Measurements from ENCODE around the gene MCC.
"Not testable (repeated sequence)": the region's sequence is repeated elsewhere in the genome, so short reads cannot be mapped to it uniquely, and the experiment has no call there.

The MCC gene

GRCh38 chr5:113081881-113082546 is 406.2 kb downstream of the MCC start:
- no peak overlapping the region for H3K4me3 ChIP-seq (ENCODE audit: low read length in 2 of 2)
- no peaks in the 10 kb centered on the region for H3K27me3 ChIP-seq (ENCODE audit: control insufficient read depth in 2 of 2, insufficient read depth in 2 of 2, low read length in 2 of 2)
- H3K4me1 ChIP-seq (ENCODE audit: control insufficient read depth in 2 of 2, insufficient read depth in 2 of 2, low read length in 2 of 2), result no peaks in the 10 kb centered on the region
- H3K27ac ChIP-seq (ENCODE audit: low read depth in 2 of 2, low read length in 2 of 2), result no peak overlapping the region
- H3K36me3 ChIP-seq (ENCODE audit: control insufficient read depth in 2 of 2, insufficient read depth in 2 of 2, low read length in 2 of 2), result peaks cover 0 to 2% of the 10 kb centered on the region in 2 donors
- no peaks in the 10 kb centered on the region for H3K9me3 ChIP-seq (ENCODE audit: control insufficient read depth in 2 of 2, low read length in 2 of 2)
- no peak overlapping the region for H3K9ac ChIP-seq (ENCODE audit: low read depth in 1 of 2, low read length in 2 of 2)

- H3K27ac ChIP-seq (ENCODE audit: low read depth in 2 of 2, low read length in 2 of 2), result no peak overlapping the region
- no peaks in the 10 kb centered on the region for H3K9me3 ChIP-seq (ENCODE audit: control insufficient read depth in 2 of 2, low read length in 2 of 2)
- no peak overlapping the region for H3K4me3 ChIP-seq (ENCODE audit: low read length in 2 of 2)
- H3K9ac ChIP-seq (ENCODE audit: low read depth in 1 of 2, low read length in 2 of 2), result no peak overlapping the region
- H3K36me3 ChIP-seq (ENCODE audit: control insufficient read depth in 2 of 2, insufficient read depth in 2 of 2, low read length in 2 of 2), result peaks cover 0 to 2% of the 10 kb centered on the region in 2 donors
- no peaks in the 10 kb centered on the region for H3K4me1 ChIP-seq (ENCODE audit: control insufficient read depth in 2 of 2, insufficient read depth in 2 of 2, low read length in 2 of 2)
- no peaks in the 10 kb centered on the region for H3K27me3 ChIP-seq (ENCODE audit: control insufficient read depth in 2 of 2, insufficient read depth in 2 of 2, low read length in 2 of 2)
Observed at GRCh38 chr5:113081091-113081839, 407.0 kb downstream of the MCC start.

- not testable (repeated sequence) for H3K36me3 ChIP-seq (ENCODE audit: control insufficient read depth in 2 of 2, insufficient read depth in 2 of 2, low read length in 2 of 2); H3K27me3 ChIP-seq (ENCODE audit: control insufficient read depth in 2 of 2, insufficient read depth in 2 of 2, low read length in 2 of 2); H3K4me1 ChIP-seq (ENCODE audit: control insufficient read depth in 2 of 2, insufficient read depth in 2 of 2, low read length in 2 of 2); H3K9me3 ChIP-seq (ENCODE audit: control insufficient read depth in 2 of 2, low read length in 2 of 2); H3K27ac ChIP-seq (ENCODE audit: low read depth in 2 of 2, low read length in 2 of 2); H3K4me3 ChIP-seq (ENCODE audit: low read length in 2 of 2); H3K9ac ChIP-seq (ENCODE audit: low read depth in 1 of 2, low read length in 2 of 2)
Observed at GRCh38 chr5:113076649-113077048, 411.6 kb downstream of the MCC start.

GRCh38 chr5:113075019-113075418 is 413.2 kb downstream of the MCC start:
- H3K27me3 ChIP-seq (ENCODE audit: control insufficient read depth in 2 of 2, insufficient read depth in 2 of 2, low read length in 2 of 2), result no peaks in the 10 kb centered on the region
- H3K36me3 ChIP-seq (ENCODE audit: control insufficient read depth in 2 of 2, insufficient read depth in 2 of 2, low read length in 2 of 2), result no peaks in the 10 kb centered on the region
- no peak overlapping the region for H3K27ac ChIP-seq (ENCODE audit: low read depth in 2 of 2, low read length in 2 of 2)

GRCh38 chr5:113073629-113074034 is 414.6 kb downstream of the MCC start:
- H3K9me3 ChIP-seq (ENCODE audit: control insufficient read depth in 2 of 2, low read length in 2 of 2); H3K36me3 ChIP-seq (ENCODE audit: control insufficient read depth in 2 of 2, insufficient read depth in 2 of 2, low read length in 2 of 2); H3K27ac ChIP-seq (ENCODE audit: low read depth in 2 of 2, low read length in 2 of 2); H3K9ac ChIP-seq (ENCODE audit: low read depth in 1 of 2, low read length in 2 of 2); H3K4me1 ChIP-seq (ENCODE audit: control insufficient read depth in 2 of 2, insufficient read depth in 2 of 2, low read length in 2 of 2); H3K27me3 ChIP-seq (ENCODE audit: control insufficient read depth in 2 of 2, insufficient read depth in 2 of 2, low read length in 2 of 2); H3K4me3 ChIP-seq (ENCODE audit: low read length in 2 of 2): not testable (repeated sequence)

More at GRCh38 chr5:113075019-113075418, 413.2 kb downstream of the MCC start:
- H3K9ac ChIP-seq (ENCODE audit: low read depth in 1 of 2, low read length in 2 of 2), result no peak overlapping the region
- no peak overlapping the region for H3K4me3 ChIP-seq (ENCODE audit: low read length in 2 of 2)
- no peaks in the 10 kb centered on the region for H3K4me1 ChIP-seq (ENCODE audit: control insufficient read depth in 2 of 2, insufficient read depth in 2 of 2, low read length in 2 of 2)
- H3K9me3 ChIP-seq (ENCODE audit: control insufficient read depth in 2 of 2, low read length in 2 of 2), result no peaks in the 10 kb centered on the region

- no peaks in the 10 kb centered on the region for H3K4me1 ChIP-seq (ENCODE audit: control insufficient read depth in 2 of 2, insufficient read depth in 2 of 2, low read length in 2 of 2)
- H3K9me3 ChIP-seq (ENCODE audit: control insufficient read depth in 2 of 2, low read length in 2 of 2), result no peaks in the 10 kb centered on the region
Observed at GRCh38 chr5:113071401-113071800, 416.9 kb downstream of the MCC start.

GRCh38 chr5:113070901-113071300 is 417.4 kb downstream of the MCC start:
- Histone ChIP-seq H3K36me3 (ENCODE audit: control insufficient read depth in 2 of 2, insufficient read depth in 2 of 2, low read length in 2 of 2) (no peaks in the 10 kb centered on the region), H3K9ac (ENCODE audit: low read depth in 1 of 2, low read length in 2 of 2) (no peak overlapping the region), H3K9me3 (ENCODE audit: control insufficient read depth in 2 of 2, low read length in 2 of 2) (no peaks in the 10 kb centered on the region), H3K4me1 (ENCODE audit: control insufficient read depth in 2 of 2, insufficient read depth in 2 of 2, low read length in 2 of 2) (no peaks in the 10 kb centered on the region), H3K27ac (ENCODE audit: low read depth in 2 of 2, low read length in 2 of 2) (no peak overlapping the region), H3K4me3 (ENCODE audit: low read length in 2 of 2) (no peak overlapping the region), H3K27me3 (ENCODE audit: control insufficient read depth in 2 of 2, insufficient read depth in 2 of 2, low read length in 2 of 2) (no peaks in the 10 kb centered on the region)

More at GRCh38 chr5:113071401-113071800, 416.9 kb downstream of the MCC start:
- no peak overlapping the region for H3K4me3 ChIP-seq (ENCODE audit: low read length in 2 of 2)
- no peak overlapping the region for H3K27ac ChIP-seq (ENCODE audit: low read depth in 2 of 2, low read length in 2 of 2)
- H3K27me3 ChIP-seq (ENCODE audit: control insufficient read depth in 2 of 2, insufficient read depth in 2 of 2, low read length in 2 of 2), result no peaks in the 10 kb centered on the region
- H3K36me3 ChIP-seq (ENCODE audit: control insufficient read depth in 2 of 2, insufficient read depth in 2 of 2, low read length in 2 of 2), result no peaks in the 10 kb centered on the region
- no peak overlapping the region for H3K9ac ChIP-seq (ENCODE audit: low read depth in 1 of 2, low read length in 2 of 2)

GRCh38 chr5:113068559-113068958 is 419.7 kb downstream of the MCC start:
- no peak overlapping the region for H3K9ac ChIP-seq (ENCODE audit: low read depth in 1 of 2, low read length in 2 of 2)
- no peaks in the 10 kb centered on the region for H3K9me3 ChIP-seq (ENCODE audit: control insufficient read depth in 2 of 2, low read length in 2 of 2)
- no peak overlapping the region for H3K27ac ChIP-seq (ENCODE audit: low read depth in 2 of 2, low read length in 2 of 2)
- no peaks in the 10 kb centered on the region for H3K36me3 ChIP-seq (ENCODE audit: control insufficient read depth in 2 of 2, insufficient read depth in 2 of 2, low read length in 2 of 2)
- H3K4me3 ChIP-seq (ENCODE audit: low read length in 2 of 2), result no peak overlapping the region
- H3K4me1 ChIP-seq (ENCODE audit: control insufficient read depth in 2 of 2, insufficient read depth in 2 of 2, low read length in 2 of 2), result no peaks in the 10 kb centered on the region
- no peaks in the 10 kb centered on the region for H3K27me3 ChIP-seq (ENCODE audit: control insufficient read depth in 2 of 2, insufficient read depth in 2 of 2, low read length in 2 of 2)

- Histone ChIP-seq H3K27ac (ENCODE audit: low read depth in 2 of 2, low read length in 2 of 2) (no peak overlapping the region), H3K9ac (ENCODE audit: low read depth in 1 of 2, low read length in 2 of 2) (no peak overlapping the region), H3K36me3 (ENCODE audit: control insufficient read depth in 2 of 2, insufficient read depth in 2 of 2, low read length in 2 of 2) (no peaks in the 10 kb centered on the region)
Observed at GRCh38 chr5:113067635-113068344, 420.5 kb downstream of the MCC start.

GRCh38 chr5:113065626-113066025 is 422.6 kb downstream of the MCC start:
- H3K27ac ChIP-seq (ENCODE audit: low read depth in 2 of 2, low read length in 2 of 2), result no peak overlapping the region

More at GRCh38 chr5:113067635-113068344, 420.5 kb downstream of the MCC start:
- Histone ChIP-seq H3K9me3 (ENCODE audit: control insufficient read depth in 2 of 2, low read length in 2 of 2) (no peaks in the 10 kb centered on the region), H3K27me3 (ENCODE audit: control insufficient read depth in 2 of 2, insufficient read depth in 2 of 2, low read length in 2 of 2) (no peaks in the 10 kb centered on the region), H3K4me3 (ENCODE audit: low read length in 2 of 2) (no peak overlapping the region), H3K4me1 (ENCODE audit: control insufficient read depth in 2 of 2, insufficient read depth in 2 of 2, low read length in 2 of 2) (no peaks in the 10 kb centered on the region)

More at GRCh38 chr5:113065626-113066025, 422.6 kb downstream of the MCC start:
- Histone ChIP-seq H3K36me3 (ENCODE audit: control insufficient read depth in 2 of 2, insufficient read depth in 2 of 2, low read length in 2 of 2) (no peaks in the 10 kb centered on the region), H3K4me3 (ENCODE audit: low read length in 2 of 2) (no peak overlapping the region), H3K9me3 (ENCODE audit: control insufficient read depth in 2 of 2, low read length in 2 of 2) (no peaks in the 10 kb centered on the region), H3K27me3 (ENCODE audit: control insufficient read depth in 2 of 2, insufficient read depth in 2 of 2, low read length in 2 of 2) (no peaks in the 10 kb centered on the region), H3K9ac (ENCODE audit: low read depth in 1 of 2, low read length in 2 of 2) (no peak overlapping the region), H3K4me1 (ENCODE audit: control insufficient read depth in 2 of 2, insufficient read depth in 2 of 2, low read length in 2 of 2) (no peaks in the 10 kb centered on the region)

Measured in mucosa of rectum (tissue), 2 donors.